Caco-2 (cell line): Measurements from ENCODE around the gene MACROD1. TPM values are rescaled to one million over a fixed set of nuclear protein-coding genes. Genes with fewer than 3 reads are reported as not detected.

Experiments used
- BruUV-seq: library from RNA; stranded (reverse); fragments of 400-500 nt; replicated peaks from 2 replicates; lab custom pipeline; 2021; lab: Mats Ljungman, UMichigan
- CTCF ChIA-PET: fragments of 300-600 bp; sonication (Branson Sonifier 250); formaldehyde crosslinking; loops from one replicate; lab custom pipeline; 2022; ENCODE audit warnings: antibody characterized with exemption; lab: Charles Lee
- POLR2A ChIA-PET: fragments of 300-600 bp; sonication (Branson Sonifier 250); formaldehyde crosslinking; loops from one replicate; lab custom pipeline; 2022; ENCODE audit warnings: antibody characterized with exemption; lab: Charles Lee
- DNase-seq, 2 experiments: peaks; one replicate each; pipeline versions ENCODE4 v3.0.0 to v3.0.0-alpha.2; 2020 to 2022
- H3K27me3 ChIP-seq: replicated peaks from 2 replicates; pipeline ENCODE4 v1.6.0; 2011; ENCODE audit warnings: low read length; ENCODE audit not compliant: control insufficient read depth, insufficient read depth
- H3K36me3 ChIP-seq: 2 replicates; pipeline ENCODE4 v1.5.1; 2011; ENCODE audit warnings: low read length; ENCODE audit not compliant: control insufficient read depth, insufficient read depth
- H3K4me1 ChIP-seq: fragments of 250-450 bp; sonication (Bioruptor Pico); 2 replicates; pipeline ENCODE4 v1.5.1; 2020; ENCODE audit warnings: mild to moderate bottlenecking
- H3K4me3 ChIP-seq: 2 replicates; pipeline ENCODE4 v1.5.1; 2011; ENCODE audit warnings: low read depth, mild to moderate bottlenecking, control low read depth, low read length
- H3K9me3 ChIP-seq: fragments of 250-450 bp; sonication (Bioruptor Pico); 2 replicates; pipeline ENCODE4 v1.5.1; 2020; ENCODE audit warnings: mild to moderate bottlenecking, moderate library complexity
- H3K27ac Mint-ChIP-seq: one replicate; pipeline ENCODE4 v1.8.0; 2022; ENCODE audit warnings: mixed read lengths; ENCODE audit not compliant: unreplicated experiment
- H3K27me3 Mint-ChIP-seq: one replicate; pipeline ENCODE4 v1.8.0; 2022; ENCODE audit warnings: mixed read lengths; ENCODE audit not compliant: insufficient read depth, unreplicated experiment
- H3K36me3 Mint-ChIP-seq: one replicate; pipeline ENCODE4 v1.8.0; 2022; ENCODE audit warnings: mild to moderate bottlenecking, mixed read lengths; ENCODE audit not compliant: insufficient read depth, unreplicated experiment
- H3K4me1 Mint-ChIP-seq: one replicate; pipeline ENCODE4 v1.8.0; 2022; ENCODE audit warnings: low read depth, mixed read lengths; ENCODE audit not compliant: unreplicated experiment
- H3K4me3 Mint-ChIP-seq: one replicate; pipeline ENCODE4 v1.8.0; 2022; ENCODE audit warnings: mild to moderate bottlenecking, moderate library complexity, mixed read lengths; ENCODE audit not compliant: unreplicated experiment
- H3K9me3 Mint-ChIP-seq: one replicate; pipeline ENCODE4 v1.8.0; 2022; ENCODE audit warnings: mixed read lengths; ENCODE audit not compliant: unreplicated experiment
- intact Hi-C: fragments of 100-400 bp; cut with micrococcal nuclease; formaldehyde crosslinking; loops from one replicate; pipeline ENCODE4 v1.10.0; 2022; ENCODE audit not compliant: unreplicated experiment
- total RNA-seq: library from RNA; stranded (reverse); gene quantifications from 2 replicates; pipeline ENCODE4 v1.2.3, GENCODE V29; 2022
- TF ChIP-seq, protein P1 (sequence below), 2 experiments: fragments of 200-600 bp in 1 of 2; IDR thresholded peaks; 1 replicate in 1 of 2; 2 replicates in 1 of 2; pipeline versions ENCODE4 v1.5.1 to v1.8.0; 2011 to 2022; ENCODE audit warnings: antibody characterized with exemption in 1 of 2, control low read depth in 1 of 2, inconsistent platforms in 1 of 2, low read depth in 1 of 2, low read length in 1 of 2, mild to moderate bottlenecking in 1 of 2, moderate library complexity in 1 of 2; ENCODE audit not compliant: insufficient read depth in 1 of 2, severe bottlenecking in 1 of 2, unreplicated experiment in 1 of 2

The MACROD1 gene
- total RNA-seq, 1 experiment from 2014 or later = 29.6 TPM

DNA sequence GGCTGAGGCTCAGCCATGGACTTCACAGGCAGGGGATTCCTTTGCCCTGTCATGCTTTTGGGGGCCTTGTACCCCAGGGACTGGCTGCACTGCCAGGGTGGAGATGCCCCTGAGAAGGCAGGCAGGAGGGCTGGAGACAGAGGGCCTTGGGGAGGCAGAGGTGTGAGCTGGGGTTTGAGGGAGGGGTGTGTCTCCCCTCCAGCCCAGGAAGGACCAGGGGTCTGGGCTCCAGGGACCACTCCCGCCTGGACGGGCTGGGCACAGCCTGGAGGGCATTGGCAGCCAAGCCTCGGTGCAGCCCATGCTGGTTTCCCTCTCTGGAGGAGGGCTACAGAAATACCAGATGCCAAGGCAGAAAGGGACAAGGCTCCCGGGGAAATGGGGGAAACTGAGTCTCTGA, 160.2 kb downstream of the MACROD1 start:
- TF ChIP-seq, protein P1, sequence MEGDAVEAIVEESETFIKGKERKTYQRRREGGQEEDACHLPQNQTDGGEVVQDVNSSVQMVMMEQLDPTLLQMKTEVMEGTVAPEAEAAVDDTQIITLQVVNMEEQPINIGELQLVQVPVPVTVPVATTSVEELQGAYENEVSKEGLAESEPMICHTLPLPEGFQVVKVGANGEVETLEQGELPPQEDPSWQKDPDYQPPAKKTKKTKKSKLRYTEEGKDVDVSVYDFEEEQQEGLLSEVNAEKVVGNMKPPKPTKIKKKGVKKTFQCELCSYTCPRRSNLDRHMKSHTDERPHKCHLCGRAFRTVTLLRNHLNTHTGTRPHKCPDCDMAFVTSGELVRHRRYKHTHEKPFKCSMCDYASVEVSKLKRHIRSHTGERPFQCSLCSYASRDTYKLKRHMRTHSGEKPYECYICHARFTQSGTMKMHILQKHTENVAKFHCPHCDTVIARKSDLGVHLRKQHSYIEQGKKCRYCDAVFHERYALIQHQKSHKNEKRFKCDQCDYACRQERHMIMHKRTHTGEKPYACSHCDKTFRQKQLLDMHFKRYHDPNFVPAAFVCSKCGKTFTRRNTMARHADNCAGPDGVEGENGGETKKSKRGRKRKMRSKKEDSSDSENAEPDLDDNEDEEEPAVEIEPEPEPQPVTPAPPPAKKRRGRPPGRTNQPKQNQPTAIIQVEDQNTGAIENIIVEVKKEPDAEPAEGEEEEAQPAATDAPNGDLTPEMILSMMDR (IDR thresholded peaks at IDR 0.05; ENCODE audit: insufficient read depth in 1 of 2, low read depth in 1 of 2, low read length in 1 of 2, severe bottlenecking in 1 of 2, unreplicated experiment in 1 of 2) = no peak
- no peak overlapping the region for H3K4me3 ChIP-seq
- H3K4me1 ChIP-seq = no peaks in the 10 kb centered on the region
- no peak overlapping the region for H3K27ac Mint-ChIP-seq
- H3K9me3 ChIP-seq = no peaks in the 10 kb centered on the region
- no TSS peak for BruUV-seq
- no peaks in the 10 kb centered on the region; the same call in 1 of the 2 replicates for H3K36me3 ChIP-seq
- no peaks in the 10 kb centered on the region for H3K27me3 ChIP-seq
- no peak for DNase-seq
- H3K27me3 Mint-ChIP-seq = no peaks in the 10 kb centered on the region
- peaks cover 43% of the 10 kb centered on the region for H3K36me3 Mint-ChIP-seq
- intact Hi-C loops = no loop called here
- CTCF ChIA-PET = no interaction called here
- POLR2A ChIA-PET = no interaction called here
- H3K4me1 Mint-ChIP-seq = no peaks in the 10 kb centered on the region
- no peak overlapping the region for H3K4me3 Mint-ChIP-seq
- H3K9me3 Mint-ChIP-seq = no peaks in the 10 kb centered on the region

- Histone ChIP-seq H3K36me3 (no peaks in the 10 kb centered on the region; the same call in 1 of the 2 replicates), H3K27me3 (no peaks in the 10 kb centered on the region), H3K4me1 (no peaks in the 10 kb centered on the region), H3K9me3 (no peaks in the 10 kb centered on the region), H3K4me3 (no peak overlapping the region)
- intact Hi-C loops = no loop called here
- H3K9me3 Mint-ChIP-seq = no peaks in the 10 kb centered on the region
- H3K4me3 Mint-ChIP-seq = no peak overlapping the region
- TF ChIP-seq, protein P1 (IDR thresholded peaks at IDR 0.05; ENCODE audit: insufficient read depth in 1 of 2, low read depth in 1 of 2, low read length in 1 of 2, severe bottlenecking in 1 of 2, unreplicated experiment in 1 of 2) = no peak
- no TSS peak for BruUV-seq
- H3K4me1 Mint-ChIP-seq = no peaks in the 10 kb centered on the region
- CTCF ChIA-PET = no interaction called here
- DNase-seq = no peak
- H3K27ac Mint-ChIP-seq = no peak overlapping the region
- H3K27me3 Mint-ChIP-seq = no peaks in the 10 kb centered on the region
- POLR2A ChIA-PET = no interaction called here
- H3K36me3 Mint-ChIP-seq = peaks cover 38% of the 10 kb centered on the region
Measured at GRCh38 chr11:64004590-64004984, 161.3 kb downstream of the MACROD1 start.

- Mint-ChIP-seq H3K36me3 (peaks cover 36% of the 10 kb centered on the region), H3K4me3 (no peak overlapping the region), H3K9me3 (no peaks in the 10 kb centered on the region), H3K4me1 (no peaks in the 10 kb centered on the region), H3K27me3 (no peaks in the 10 kb centered on the region), H3K27ac (no peak overlapping the region)
- intact Hi-C loops = no loop called here
- Histone ChIP-seq H3K9me3 (no peaks in the 10 kb centered on the region), H3K36me3 (no peaks in the 10 kb centered on the region; the same call in 1 of the 2 replicates), H3K27me3 (no peaks in the 10 kb centered on the region), H3K4me3 (no peak overlapping the region), H3K4me1 (no peaks in the 10 kb centered on the region)
- ChIA-PET POLR2A (no interaction called here), CTCF (no interaction called here)
- BruUV-seq = no TSS peak
- no peak for DNase-seq
- TF ChIP-seq, protein P1 (IDR thresholded peaks at IDR 0.05; ENCODE audit: insufficient read depth in 1 of 2, low read depth in 1 of 2, low read length in 1 of 2, severe bottlenecking in 1 of 2, unreplicated experiment in 1 of 2) = no peak
Measured at GRCh38 chr11:64003807-64004589, 161.9 kb downstream of the MACROD1 start.
